Kidney (tissue), 14 donors: ENCODE results near the gene ANGPTL8. TPM values are rescaled to one million over a fixed set of nuclear protein-coding genes. Genes with fewer than 3 reads are reported as not detected.

Experiments used
- DNase-seq, 5 donors: peaks; one replicate each; pipeline ENCODE4 v3.0.0-alpha.2; 2013 to 2020
- FAIRE-seq: peaks from 2 replicates; lab custom pipeline; 2012; peaks lifted over from hg19 to GRCh38; lab: Jason Lieb, UNC
- H3K27ac ChIP-seq, 2 donors: one replicate each; pipeline ENCODE4 v1.7.0; 2013; ENCODE audit warnings: low read depth in 2 of 2, low read length in 2 of 2, inconsistent platforms in 1 of 2
- H3K27me3 ChIP-seq: one replicate; pipeline ENCODE4 v1.7.1; 2013; ENCODE audit warnings: low read length, inconsistent platforms; ENCODE audit not compliant: control insufficient read depth, insufficient read depth
- H3K36me3 ChIP-seq, 3 donors: one replicate each; pipeline versions ENCODE4 v1.7.0 to v1.7.1; 2013; ENCODE audit warnings: low read length in 3 of 3, control low read depth in 1 of 3, inconsistent platforms in 1 of 3; ENCODE audit not compliant: insufficient read depth in 3 of 3, control insufficient read depth in 2 of 3
- H3K4me1 ChIP-seq, 3 donors: one replicate each; pipeline versions ENCODE4 v1.7.0 to v1.7.1; 2013; ENCODE audit warnings: low read length in 3 of 3, inconsistent platforms in 1 of 3, low read depth in 1 of 3; ENCODE audit not compliant: control insufficient read depth in 2 of 3, insufficient read depth in 2 of 3
- H3K4me3 ChIP-seq, 3 donors: one replicate each; pipeline versions ENCODE4 v1.7.0 to v1.8.1; 2013; ENCODE audit warnings: low read length in 3 of 3, control low read depth in 1 of 3, inconsistent platforms in 1 of 3
- H3K9ac ChIP-seq, 3 donors: one replicate each; pipeline versions ENCODE4 v1.7.0 to v1.7.1; 2013; ENCODE audit warnings: low read length in 3 of 3, control low read depth in 1 of 3, inconsistent platforms in 1 of 3
- H3K9me3 ChIP-seq, 3 donors: one replicate each; pipeline versions ENCODE4 v1.7.0 to v1.7.1; 2013; ENCODE audit warnings: low read length in 3 of 3, control low read depth in 1 of 3, inconsistent platforms in 1 of 3; ENCODE audit not compliant: control insufficient read depth in 2 of 3, insufficient read depth in 1 of 3
- CTCF ChIP-seq: IDR thresholded peaks from 3 replicates; pipeline ENCODE4 v1.5.1; 2012; ENCODE audit warnings: mild to moderate bottlenecking, moderate library complexity, borderline replicate concordance; ENCODE audit not compliant: insufficient read depth; ENCODE audit errors: extremely low read depth
- intact Hi-C: fragments of 100-400 bp; cut with DNase I; formaldehyde crosslinking; loops from one replicate; pipeline ENCODE4 v1.11.1; 2022
- polyA plus RNA-seq: library from polyadenylated mRNA; stranded (reverse); fragments of 350-450 nt; fragmentation: Illumina TruSeq; extraction: RNeasy Lipid Tissue Mini Kit (QIAGEN cat#74804); gene quantifications from one replicate; pipeline ENCODE4 v1.2.3, GENCODE V29; 2014; ENCODE audit warnings: low read depth, low replicate concordance; ENCODE audit not compliant: insufficient read depth
- total RNA-seq: library from RNA; stranded (reverse); fragmentation: NEBNext Ultra II Directional; extraction: Animal tissue kit (Norgen Biotek cat#: 25700); gene quantifications from one replicate; pipeline ENCODE4 v1.2.1, GENCODE V29; 2021
- donor health status: control.
- donor health status: control.
- donor health status: control.
- donor health status: control.
- donor health status: control.
- donor health status: DM: yes; HTN: yes; CAD: no.
- donor health status: Normal renal cell carcinoma (clear cell type).

ANGPTL8 gene
- total and polyA plus RNA-seq, 2 donors from 2014 or later, result 1.3 to 1.9 TPM

DNA sequence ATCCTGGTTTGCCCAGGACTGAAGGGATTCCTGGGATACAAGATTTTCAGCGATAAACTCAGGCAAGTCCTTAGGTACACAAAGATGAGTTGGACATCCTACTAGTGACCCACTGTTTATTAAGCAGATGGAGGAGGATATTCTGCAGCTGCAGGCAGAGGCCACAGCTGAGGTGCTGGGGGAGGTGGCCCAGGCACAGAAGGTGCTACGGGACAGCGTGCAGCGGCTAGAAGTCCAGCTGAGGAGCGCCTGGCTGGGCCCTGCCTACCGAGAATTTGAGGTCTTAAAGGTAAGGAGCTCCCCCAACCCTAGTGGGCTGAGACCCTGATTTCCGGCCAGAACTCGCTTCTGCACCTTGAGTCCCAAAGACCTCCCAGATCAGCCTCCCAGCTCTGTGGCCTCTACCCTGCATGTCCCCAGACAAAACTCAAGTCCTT lies 607 bp downstream of the ANGPTL8 start:
- H3K36me3 ChIP-seq, result peaks cover 0 to 15% (median 5%) of the 10 kb centered on the region in 3 donors
- DNase-seq, result no peak
- H3K27ac ChIP-seq, result no peak overlapping the region
- H3K4me1 ChIP-seq, result peaks cover 0 to 3% (median 0%) of the 10 kb centered on the region in 3 donors
- no peak for TF ChIP-seq CTCF
- no peak for FAIRE-seq
- no peak overlapping the region for H3K9ac ChIP-seq
- H3K27me3 ChIP-seq, result no peaks in the 10 kb centered on the region
- no peak overlapping the region for H3K4me3 ChIP-seq
- H3K9me3 ChIP-seq, result no peaks in the 10 kb centered on the region
- intact Hi-C loops, result no loop called here

DNA sequence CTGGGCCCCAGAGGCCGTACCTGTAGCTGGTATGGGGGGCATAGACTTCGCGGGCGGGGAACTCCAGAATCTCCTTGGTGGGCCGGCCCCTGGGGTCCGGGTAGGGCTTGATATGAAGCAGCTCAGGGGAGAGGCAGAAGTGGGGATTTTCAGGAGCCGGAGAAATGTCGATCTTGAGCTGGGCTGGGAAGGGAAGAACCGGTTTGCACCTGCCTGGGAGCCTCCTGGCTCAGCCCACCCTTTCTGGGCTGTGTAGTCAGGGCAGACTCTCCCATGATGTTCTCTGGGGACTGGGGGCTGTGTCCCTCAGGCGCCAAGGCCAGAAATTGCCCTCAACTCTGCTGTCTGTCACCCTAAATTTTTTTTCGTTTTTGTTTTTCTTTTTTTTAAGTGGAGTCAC lies 2.6 kb downstream of the ANGPTL8 start:
- peaks cover 0 to 19% (median 7%) of the 10 kb centered on the region in 3 donors for H3K36me3 ChIP-seq
- TF ChIP-seq CTCF, result no peak
- intact Hi-C loops, result no loop called here

DNA sequence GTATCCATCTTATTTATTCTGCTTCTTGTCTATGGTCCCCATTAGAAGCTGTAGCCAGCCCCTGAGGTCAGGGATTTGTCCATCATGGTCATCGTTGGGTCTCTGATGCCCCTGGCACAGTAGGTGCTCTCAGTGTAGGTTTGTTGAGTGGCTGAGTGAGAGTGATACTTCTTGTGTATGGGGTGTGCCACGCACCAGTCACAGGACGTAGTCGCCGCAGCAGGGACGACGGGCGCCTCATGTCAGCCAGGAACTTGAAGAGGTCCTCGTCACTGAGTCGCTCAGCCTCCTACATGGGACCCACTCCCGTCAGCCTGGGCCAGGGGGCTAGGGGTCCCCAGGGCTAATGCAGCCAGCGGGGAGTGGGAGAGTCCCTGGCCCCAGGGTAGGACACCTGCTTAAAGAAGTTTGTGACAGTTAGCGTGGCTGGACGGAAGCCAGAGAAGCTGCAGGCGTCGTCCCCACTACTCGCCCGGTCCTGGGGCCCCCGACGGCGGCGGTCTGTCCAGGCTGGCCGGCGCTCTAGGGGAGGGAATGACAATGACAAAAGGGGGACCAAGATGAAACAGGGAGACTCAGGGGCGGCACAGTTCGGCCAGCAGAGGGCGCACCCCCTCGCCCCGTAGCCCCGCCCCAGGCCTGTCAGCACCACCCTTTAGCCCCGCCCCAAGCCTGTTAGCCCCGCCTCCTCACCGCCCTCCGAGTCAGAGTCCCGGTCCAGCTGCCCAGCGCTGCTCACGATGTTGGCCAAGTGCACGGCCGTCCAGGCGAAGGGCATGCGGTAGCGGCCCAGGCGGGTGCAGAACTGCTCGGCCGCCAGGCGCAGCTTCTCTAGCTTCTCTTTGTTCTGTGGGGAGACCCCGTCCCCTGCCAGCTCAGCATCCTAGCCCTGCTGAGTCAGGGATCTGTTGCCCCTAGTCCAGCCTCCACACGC lies 3.7 kb downstream of the ANGPTL8 start:
- peak overlapping the region in 1 of 3 donors; percentile 9 for H3K9ac ChIP-seq
- FAIRE-seq, result no peak

More for the DNA sequence above, 2.6 kb downstream of the ANGPTL8 start:
- H3K27me3 ChIP-seq, result no peaks in the 10 kb centered on the region
- H3K4me1 ChIP-seq, result peaks cover 0 to 6% (median 0%) of the 10 kb centered on the region in 3 donors
- no peak overlapping the region for H3K4me3 ChIP-seq
- no peak overlapping the region for H3K27ac ChIP-seq
- no peak for DNase-seq
- no peaks in the 10 kb centered on the region for H3K9me3 ChIP-seq
- no peak overlapping the region for H3K9ac ChIP-seq
- FAIRE-seq, result no peak

More for the DNA sequence above, 3.7 kb downstream of the ANGPTL8 start:
- Histone ChIP-seq H3K4me1 (peaks cover 0 to 7% (median 0%) of the 10 kb centered on the region in 3 donors), H3K4me3 (no peak overlapping the region), H3K27ac (peak overlapping the region; percentile 43 to 48), H3K36me3 (peaks cover 0 to 19% (median 4%) of the 10 kb centered on the region in 3 donors), H3K9me3 (no peaks in the 10 kb centered on the region), H3K27me3 (no peaks in the 10 kb centered on the region)
- intact Hi-C loops, result no loop called here
- peak; percentile 45 for TF ChIP-seq CTCF
- DNase-seq, result peak; percentile 87 to 97 (median 93)
